ENCODE measurements around the gene SPRY2.

SPRY2 gene, protein sequence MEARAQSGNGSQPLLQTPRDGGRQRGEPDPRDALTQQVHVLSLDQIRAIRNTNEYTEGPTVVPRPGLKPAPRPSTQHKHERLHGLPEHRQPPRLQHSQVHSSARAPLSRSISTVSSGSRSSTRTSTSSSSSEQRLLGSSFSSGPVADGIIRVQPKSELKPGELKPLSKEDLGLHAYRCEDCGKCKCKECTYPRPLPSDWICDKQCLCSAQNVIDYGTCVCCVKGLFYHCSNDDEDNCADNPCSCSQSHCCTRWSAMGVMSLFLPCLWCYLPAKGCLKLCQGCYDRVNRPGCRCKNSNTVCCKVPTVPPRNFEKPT

GRCh38 chr13:80341101-80341755 is at the start of gene SPRY2:
Gene SPRY2, minus strand, starts transcription at chr13:80341126. Its CDS starts 3,421 bp downstream, at chr13:80337705.
- no peak for DNase-seq (ENCODE audit: low read depth in 1 of 2, low spot score in 1 of 2)

GRCh38 chr13:80390338-80390737 is 49.4 kb upstream of the SPRY2 start:
- DNase-seq (ENCODE audit: low read depth in 1 of 2, low spot score in 1 of 2), result no peak

- DNase-seq (ENCODE audit: low read depth in 1 of 2, low spot score in 1 of 2), result no peak
Observed at GRCh38 chr13:80389073-80390038, 48.4 kb upstream of the SPRY2 start.

DNA sequence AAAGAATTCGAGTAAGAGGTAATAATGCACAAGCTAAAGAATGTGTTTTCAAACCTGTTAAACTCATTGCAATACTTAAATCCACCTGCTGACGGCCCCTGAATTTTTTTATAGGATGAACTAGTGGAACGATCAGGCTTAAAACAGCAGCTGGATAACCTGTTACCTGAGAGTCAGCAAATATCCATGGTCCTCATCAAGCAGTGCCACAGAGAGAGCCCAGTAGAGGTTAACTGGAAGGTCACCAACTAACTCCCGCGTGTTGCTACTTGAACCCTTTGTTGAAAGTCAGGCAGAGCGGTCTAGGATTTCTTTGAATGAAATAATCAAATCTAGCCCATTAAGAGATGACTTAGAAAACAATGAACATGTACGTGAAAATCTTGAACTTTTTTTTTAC is 47.6 kb upstream of the SPRY2 start:
- DNase-seq (ENCODE audit: low read depth in 1 of 2, low spot score in 1 of 2), result no peak

GRCh38 chr13:80386592-80386991 is 45.7 kb upstream of the SPRY2 start:
- no peak for DNase-seq (ENCODE audit: low read depth in 1 of 2, low spot score in 1 of 2)

GRCh38 chr13:80386002-80386401 is 45.1 kb upstream of the SPRY2 start:
- no peak for DNase-seq (ENCODE audit: low read depth in 1 of 2, low spot score in 1 of 2)

DNA sequence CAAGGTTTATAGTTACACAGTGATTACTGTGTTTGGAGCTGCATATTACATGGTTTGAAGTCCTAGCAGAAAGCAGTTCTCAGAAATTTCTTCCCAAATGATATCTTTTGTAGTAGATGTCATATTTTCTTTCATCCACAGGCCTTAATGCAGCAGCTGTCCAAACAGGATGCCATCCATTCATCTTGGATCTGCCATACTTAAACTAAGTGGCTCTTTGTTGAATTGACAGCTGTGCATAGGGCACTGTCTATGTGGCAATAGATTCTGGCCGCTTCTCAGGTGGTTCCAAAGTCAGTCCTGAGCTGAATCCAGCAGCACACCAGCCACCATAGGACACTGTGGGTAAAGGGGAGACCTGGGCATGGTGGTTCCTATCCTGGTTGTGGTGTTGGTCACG is 41.6 kb upstream of the SPRY2 start:
- no peak for DNase-seq (ENCODE audit: low read depth in 1 of 2, low spot score in 1 of 2)

DNA sequence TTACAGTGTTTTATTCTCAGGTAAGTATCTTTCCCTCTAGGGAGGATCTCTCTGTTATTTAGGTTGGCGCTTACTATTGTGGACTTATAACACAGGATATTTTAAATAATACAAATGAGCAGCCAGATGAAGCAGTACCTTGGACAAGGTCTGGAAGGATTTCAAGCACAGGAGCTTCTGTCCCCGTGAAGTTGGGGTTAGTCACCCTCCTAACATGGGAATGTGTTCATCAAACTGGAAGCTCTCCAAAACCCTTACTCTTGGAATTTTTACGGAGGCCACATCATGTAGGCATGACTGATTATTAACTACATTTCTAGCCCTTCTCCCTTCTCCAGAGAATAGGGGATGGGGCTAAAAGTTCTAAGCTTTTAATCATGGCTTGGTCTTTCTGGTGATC is 38.3 kb upstream of the SPRY2 start:
- no peak for DNase-seq (ENCODE audit: low read depth in 1 of 2, low spot score in 1 of 2)

GRCh38 chr13:80376554-80376953 is 35.6 kb upstream of the SPRY2 start:
- DNase-seq (ENCODE audit: low read depth in 1 of 2, low spot score in 1 of 2), result no peak

GRCh38 chr13:80374901-80375300 is 34.0 kb upstream of the SPRY2 start:
- DNase-seq (ENCODE audit: low read depth in 1 of 2, low spot score in 1 of 2), result no peak

DNA sequence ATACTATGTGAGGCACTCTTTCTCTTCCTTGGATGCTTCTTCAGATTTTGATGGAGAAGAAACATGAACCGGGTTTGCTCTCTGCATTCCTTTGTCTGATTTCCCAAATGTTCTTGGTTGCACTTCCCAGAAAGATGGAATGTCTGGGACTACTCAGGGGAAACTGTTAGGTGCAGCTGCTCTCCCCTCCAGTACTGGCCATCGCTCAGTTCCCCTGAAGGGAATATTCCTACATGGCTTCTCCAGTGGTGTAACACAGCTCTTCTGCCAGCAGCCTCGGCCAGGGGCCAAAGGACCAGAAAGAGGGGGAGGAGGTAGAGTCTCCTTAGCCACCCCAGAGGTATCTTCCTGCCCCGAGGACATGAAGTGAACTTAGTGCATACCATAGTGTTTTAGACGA is 33.5 kb upstream of the SPRY2 start:
- no peak for DNase-seq (ENCODE audit: low read depth in 1 of 2, low spot score in 1 of 2)

GRCh38 chr13:80371840-80372509 is 31.0 kb upstream of the SPRY2 start:
- DNase-seq (ENCODE audit: low read depth in 1 of 2, low spot score in 1 of 2), result no peak

DNA sequence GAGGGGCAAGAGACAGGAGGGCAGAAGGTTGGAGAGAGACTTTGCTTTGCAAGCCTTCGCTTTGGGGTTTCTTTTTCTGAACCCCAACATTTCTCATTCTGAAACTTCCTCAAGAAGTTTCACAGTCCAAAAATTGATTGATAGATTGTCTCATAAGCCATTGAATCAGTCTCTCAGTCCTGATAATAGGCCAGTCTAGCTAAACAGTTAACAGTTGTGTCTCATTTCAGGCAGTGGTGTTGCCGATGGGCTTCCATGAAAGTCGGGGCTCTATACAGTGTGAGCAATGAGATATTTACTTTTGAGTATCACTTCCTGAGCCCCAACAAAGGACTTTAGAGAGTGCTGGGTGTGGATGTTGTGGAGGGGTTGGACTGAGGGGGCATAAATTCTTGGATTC is 26.5 kb upstream of the SPRY2 start:
- DNase-seq (ENCODE audit: low read depth in 1 of 2, low spot score in 1 of 2), result no peak

GRCh38 chr13:80363890-80364503 is 23.1 kb upstream of the SPRY2 start:
- DNase-seq (ENCODE audit: low read depth in 1 of 2, low spot score in 1 of 2), result no peak

DNA sequence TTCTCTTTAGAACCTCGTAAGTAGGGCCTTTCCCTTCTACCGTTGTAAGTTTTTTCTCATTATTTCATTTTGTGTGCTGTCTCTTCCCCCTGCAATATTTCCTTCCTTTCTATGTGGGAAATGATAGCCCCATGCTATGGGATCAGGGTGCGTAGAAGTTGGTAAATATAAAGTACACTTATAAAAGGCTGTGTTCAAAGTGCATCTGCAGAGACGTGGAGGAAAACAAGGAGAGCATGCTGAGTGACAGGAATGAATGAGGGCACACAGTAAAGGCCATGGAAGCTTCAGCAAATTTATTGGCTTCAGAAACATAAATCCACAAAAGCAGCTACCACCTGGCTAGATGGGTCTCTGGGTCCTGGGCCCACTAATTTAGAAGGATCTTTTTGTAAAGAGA is 21.6 kb upstream of the SPRY2 start:
- DNase-seq (ENCODE audit: low read depth in 1 of 2, low spot score in 1 of 2), result no peak

- DNase-seq (ENCODE audit: low read depth in 1 of 2, low spot score in 1 of 2), result no peak
Observed at GRCh38 chr13:80361883-80362327, 21.0 kb upstream of the SPRY2 start.

DNA sequence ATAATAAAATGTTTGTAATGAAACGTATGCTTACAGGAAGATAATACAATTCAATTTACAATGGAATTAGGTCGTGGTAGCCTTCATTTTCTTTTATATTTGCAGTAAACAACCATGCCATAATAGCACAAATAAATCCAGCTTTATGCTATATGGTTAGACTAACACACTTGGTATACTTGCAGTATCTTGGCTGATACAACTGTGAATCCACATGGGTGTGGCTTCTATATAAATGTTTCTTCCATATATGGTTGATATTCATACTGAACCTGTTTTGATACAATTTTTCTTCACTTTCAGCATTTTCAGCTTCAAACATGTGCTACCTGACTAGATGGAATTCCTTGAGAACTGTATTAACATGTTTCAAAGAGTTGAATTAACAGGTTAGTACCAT is 20.4 kb upstream of the SPRY2 start:
- no peak for DNase-seq (ENCODE audit: low read depth in 1 of 2, low spot score in 1 of 2)

DNA sequence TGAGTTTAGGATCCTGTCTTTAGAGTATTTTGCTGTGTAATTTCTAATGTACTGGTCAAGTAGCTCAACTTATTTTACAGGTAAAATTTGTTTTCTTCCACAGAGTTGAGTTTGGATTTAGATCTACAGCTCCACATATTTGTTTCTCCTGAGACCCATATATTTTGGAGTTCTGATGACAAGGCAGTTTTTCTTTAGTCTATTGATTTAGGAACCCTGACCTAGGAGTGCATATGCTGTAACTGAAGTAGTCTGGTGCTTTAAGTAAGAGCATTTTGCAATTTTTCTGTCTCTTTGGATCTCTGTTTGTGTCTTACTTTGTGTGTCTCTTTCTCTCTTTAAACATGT is 19.5 kb upstream of the SPRY2 start:
- no peak for DNase-seq (ENCODE audit: low read depth in 1 of 2, low spot score in 1 of 2)

- DNase-seq (ENCODE audit: low read depth in 1 of 2, low spot score in 1 of 2), result no peak
Observed at GRCh38 chr13:80359778-80360452, 19.0 kb upstream of the SPRY2 start.

- DNase-seq (ENCODE audit: low read depth in 1 of 2, low spot score in 1 of 2), result no peak
Observed at GRCh38 chr13:80359414-80359777, 18.5 kb upstream of the SPRY2 start.

All from stimulated activated CD4-positive, alpha-beta T cell treated with anti-CD3 and anti-CD28 coated beads, Interleukin-15, amount 100 ng/mL, for 1 hour (primary cell).